Measurements from ENCODE around the gene GSX1. TPM values are rescaled to one million over a fixed set of nuclear protein-coding genes. Genes with fewer than 3 reads are reported as not detected.

Gene GSX1
- total and polyA plus RNA-seq, 3 experiments from 2014 or later, result not detected

DNA sequence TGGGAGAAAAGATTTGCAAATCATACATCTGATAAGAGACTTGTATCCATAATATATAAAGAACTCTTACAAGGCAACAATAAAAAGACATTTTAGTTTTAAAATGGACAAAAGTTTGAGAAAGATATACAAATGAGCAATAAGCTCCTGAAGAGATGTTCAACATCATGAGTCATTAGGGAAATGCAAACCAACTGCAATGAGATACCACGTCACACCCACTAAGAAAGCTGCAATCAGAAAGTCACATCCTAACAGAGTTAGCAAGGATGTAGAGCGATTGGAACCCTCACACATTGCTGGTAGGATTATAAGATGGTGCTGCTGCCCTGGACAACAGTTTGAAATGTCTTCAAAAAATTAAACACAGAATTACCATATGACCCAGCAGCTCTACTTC is 50.3 kb downstream of the GSX1 start:
- Mint-ChIP-seq H3K36me3 (no peaks in the 10 kb centered on the region), H3K27ac (no peak overlapping the region), H3K27me3 (peaks cover 14 to 71% of the 10 kb centered on the region in 2 donors), H3K4me3 (no peak overlapping the region), H3K9me3 (peaks cover 0 to 4% (median 0%) of the 10 kb centered on the region in 5 donors), H3K4me1 (no peaks in the 10 kb centered on the region)
- no peaks in the 10 kb centered on the region for H3K27me3 ChIP-seq (ENCODE audit: insufficient read depth, low read length, poor library complexity, severe bottlenecking)
- no peaks in the 10 kb centered on the region for H3K9me3 ChIP-seq (ENCODE audit: low read length)
- DNase-seq, result no peak
- H3K4me3 ChIP-seq (ENCODE audit: low read length), result no peak overlapping the region
- CTCF ChIA-PET, result interaction anchor here (1.2 to 1.5 kb wide), 2 partner anchors 14 to 16 kb away, joined by 3 to 6 read pairs; no protein-coding TSS in a partner anchor
- no peak overlapping the region for H3K27ac ChIP-seq (ENCODE audit: low read depth, low read length)
- H3K4me1 ChIP-seq (ENCODE audit: insufficient read depth, low read length), result no peaks in the 10 kb centered on the region
- POLR2A ChIA-PET, result no interaction called here
- no peaks in the 10 kb centered on the region for H3K36me3 ChIP-seq (ENCODE audit: insufficient read depth, low read length)

Other genes starting within 250 kb of the GSX1 start
- gene LNX2, start 172.0 kb upstream of the GSX1 start, total RNA-seq, result 1 to 10 TPM; 4.4 to 4.7 TPM
- 5.0 TPM for gene LNX2, start 172.0 kb upstream of the GSX1 start, polyA plus RNA-seq
- gene POLR1D, start 170.6 kb upstream of the GSX1 start, total RNA-seq, result 100 to 1,000 TPM; 134 to 137 TPM
- gene POLR1D, start 170.6 kb upstream of the GSX1 start, polyA plus RNA-seq, result 135 TPM
- gene PDX1, start 127.5 kb downstream of the GSX1 start, total RNA-seq, result not detected
- gene PDX1, start 127.5 kb downstream of the GSX1 start, polyA plus RNA-seq, result not detected
- not detected for gene CDX2, start 176.8 kb downstream of the GSX1 start, total RNA-seq
- gene CDX2, start 176.8 kb downstream of the GSX1 start, polyA plus RNA-seq, result not detected
- gene URAD, start 196.2 kb downstream of the GSX1 start, total RNA-seq, result not detected
- not detected for gene URAD, start 196.2 kb downstream of the GSX1 start, polyA plus RNA-seq